Measurements from ENCODE around the gene ZNF202. TPM values are rescaled to one million over a fixed set of nuclear protein-coding genes. Genes with fewer than 3 reads are reported as not detected.

The ZNF202 gene
- total RNA-seq, 1 donor from 2014 or later = 11.3 TPM

DNA sequence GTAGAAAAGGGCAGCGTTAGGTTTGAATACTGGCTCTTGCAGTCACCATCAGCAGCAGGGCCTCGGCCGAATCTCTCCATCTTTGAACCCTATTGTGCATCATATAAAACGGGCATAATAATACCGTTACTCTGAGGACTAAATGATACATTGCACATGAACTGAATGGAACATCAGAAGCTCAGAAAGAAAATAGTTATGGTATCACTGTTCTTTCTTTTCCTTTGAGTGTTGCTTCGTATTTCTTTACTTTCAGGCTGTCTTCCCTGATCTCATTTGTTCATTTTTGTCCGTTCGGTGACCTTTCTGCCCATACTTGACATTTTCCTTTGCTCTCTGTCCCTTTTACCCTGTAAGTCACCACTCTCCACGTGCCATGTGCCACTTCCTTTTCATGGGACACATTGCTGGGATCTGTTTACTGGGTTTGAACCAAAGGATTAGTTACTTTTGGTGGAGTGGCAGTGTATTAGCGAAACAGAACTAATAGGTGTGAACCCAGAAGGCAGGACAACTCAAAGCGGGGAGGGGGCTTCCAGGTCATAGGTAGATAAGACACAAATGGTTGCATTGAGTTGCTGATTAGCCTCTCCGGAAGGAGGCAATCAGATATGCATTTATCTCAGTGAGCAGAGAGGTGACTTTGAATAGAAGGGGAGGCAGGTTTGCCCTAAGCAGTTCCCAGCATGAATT, 717 bp upstream of the ZNF202 start:
- H3K79me2 ChIP-seq (ENCODE audit: insufficient read depth, low read length) = peaks cover 46% of the 10 kb centered on the region
- Mint-ChIP-seq H3K4me1 (ENCODE audit: low read depth, unreplicated experiment) (peaks cover 12% of the 10 kb centered on the region), H3K9me3 (ENCODE audit: unreplicated experiment) (no peaks in the 10 kb centered on the region), H3K36me3 (ENCODE audit: low read depth, unreplicated experiment) (peaks cover 10% of the 10 kb centered on the region), H3K27ac (ENCODE audit: unreplicated experiment) (peak overlapping the region; percentile 95), H3K4me3 (ENCODE audit: unreplicated experiment) (peak overlapping the region; percentile 99), H3K27me3 (ENCODE audit: low read depth, unreplicated experiment) (no peaks in the 10 kb centered on the region)
- H3K27me3 ChIP-seq (ENCODE audit: insufficient read depth, low read length) = no peaks in the 10 kb centered on the region
- FAIRE-seq (no peak), DNase-seq (ENCODE audit: low read depth) (no peak)
- H3K4me3 ChIP-seq (ENCODE audit: insufficient read depth, low read depth, low read length) = peak overlapping the region; percentile 96
- no peak overlapping the region for H3K27ac ChIP-seq (ENCODE audit: low read depth, low read length)
- H3K36me3 ChIP-seq (ENCODE audit: insufficient read depth, low read length) = peaks cover 15% of the 10 kb centered on the region
- TF ChIP-seq, protein P1, sequence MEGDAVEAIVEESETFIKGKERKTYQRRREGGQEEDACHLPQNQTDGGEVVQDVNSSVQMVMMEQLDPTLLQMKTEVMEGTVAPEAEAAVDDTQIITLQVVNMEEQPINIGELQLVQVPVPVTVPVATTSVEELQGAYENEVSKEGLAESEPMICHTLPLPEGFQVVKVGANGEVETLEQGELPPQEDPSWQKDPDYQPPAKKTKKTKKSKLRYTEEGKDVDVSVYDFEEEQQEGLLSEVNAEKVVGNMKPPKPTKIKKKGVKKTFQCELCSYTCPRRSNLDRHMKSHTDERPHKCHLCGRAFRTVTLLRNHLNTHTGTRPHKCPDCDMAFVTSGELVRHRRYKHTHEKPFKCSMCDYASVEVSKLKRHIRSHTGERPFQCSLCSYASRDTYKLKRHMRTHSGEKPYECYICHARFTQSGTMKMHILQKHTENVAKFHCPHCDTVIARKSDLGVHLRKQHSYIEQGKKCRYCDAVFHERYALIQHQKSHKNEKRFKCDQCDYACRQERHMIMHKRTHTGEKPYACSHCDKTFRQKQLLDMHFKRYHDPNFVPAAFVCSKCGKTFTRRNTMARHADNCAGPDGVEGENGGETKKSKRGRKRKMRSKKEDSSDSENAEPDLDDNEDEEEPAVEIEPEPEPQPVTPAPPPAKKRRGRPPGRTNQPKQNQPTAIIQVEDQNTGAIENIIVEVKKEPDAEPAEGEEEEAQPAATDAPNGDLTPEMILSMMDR (IDR thresholded peaks at IDR 0.05; ENCODE audit: insufficient read depth, low read depth, low read length) = no peak
- TF ChIP-seq EZH2 (IDR thresholded peaks at IDR 0.05; ENCODE audit: insufficient read depth, low read length) = no peak
- H3K4me2 ChIP-seq (ENCODE audit: low read length) = peak overlapping the region; percentile 99
- H3K9me3 ChIP-seq (ENCODE audit: insufficient read depth, low read depth, low read length) = no peaks in the 10 kb centered on the region
- peaks cover 23% of the 10 kb centered on the region for H4K20me1 ChIP-seq (ENCODE audit: insufficient read depth, low read length)
- peak overlapping the region; percentile 87 for H2AFZ ChIP-seq (ENCODE audit: low read depth, low read length)
- H3K4me1 ChIP-seq (ENCODE audit: insufficient read depth, low read length) = peaks cover 11% of the 10 kb centered on the region
- H3K9ac ChIP-seq (ENCODE audit: low read length) = peak overlapping the region; percentile 92

GRCh38 chr11:123740787-123741158, 687 bp downstream of the ZNF202 start:
- Histone ChIP-seq H3K9me3 (ENCODE audit: insufficient read depth, low read depth, low read length) (no peaks in the 10 kb centered on the region), H4K20me1 (ENCODE audit: insufficient read depth, low read length) (peaks cover 23% of the 10 kb centered on the region), H3K4me3 (ENCODE audit: insufficient read depth, low read depth, low read length) (peak overlapping the region; percentile 96), H3K79me2 (ENCODE audit: insufficient read depth, low read length) (peaks cover 60% of the 10 kb centered on the region), H3K27me3 (ENCODE audit: insufficient read depth, low read length) (no peaks in the 10 kb centered on the region), H3K9ac (ENCODE audit: low read length) (peak overlapping the region; percentile 92), H3K4me2 (ENCODE audit: low read length) (peak overlapping the region; percentile 99), H3K27ac (ENCODE audit: low read depth, low read length) (peak overlapping the region; percentile 76), H2AFZ (ENCODE audit: low read depth, low read length) (peak overlapping the region; percentile 87), H3K4me1 (ENCODE audit: insufficient read depth, low read length) (peaks cover 11% of the 10 kb centered on the region), H3K36me3 (ENCODE audit: insufficient read depth, low read length) (peaks cover 17% of the 10 kb centered on the region)
- TF ChIP-seq EZH2 (IDR thresholded peaks at IDR 0.05; ENCODE audit: insufficient read depth, low read length) = no peak
- Mint-ChIP-seq H3K4me1 (ENCODE audit: low read depth, unreplicated experiment) (peaks cover 12% of the 10 kb centered on the region), H3K27ac (ENCODE audit: unreplicated experiment) (peak overlapping the region; percentile 77), H3K27me3 (ENCODE audit: low read depth, unreplicated experiment) (no peaks in the 10 kb centered on the region), H3K36me3 (ENCODE audit: low read depth, unreplicated experiment) (peaks cover 10% of the 10 kb centered on the region), H3K9me3 (ENCODE audit: unreplicated experiment) (no peaks in the 10 kb centered on the region), H3K4me3 (ENCODE audit: unreplicated experiment) (peak overlapping the region; percentile 99)
- FAIRE-seq = no peak
- DNase-seq (ENCODE audit: low read depth) = no peak

- no peak for DNase-seq (ENCODE audit: low read depth)
- Mint-ChIP-seq H3K4me3 (ENCODE audit: unreplicated experiment) (no peak overlapping the region), H3K9me3 (ENCODE audit: unreplicated experiment) (no peaks in the 10 kb centered on the region), H3K27me3 (ENCODE audit: low read depth, unreplicated experiment) (no peaks in the 10 kb centered on the region), H3K36me3 (ENCODE audit: low read depth, unreplicated experiment) (peaks cover 14% of the 10 kb centered on the region), H3K4me1 (ENCODE audit: low read depth, unreplicated experiment) (peaks cover 12% of the 10 kb centered on the region), H3K27ac (ENCODE audit: unreplicated experiment) (no peak overlapping the region)
- no peak for TF ChIP-seq EZH2 (IDR thresholded peaks at IDR 0.05; ENCODE audit: insufficient read depth, low read length)
- TF ChIP-seq, protein P1 (IDR thresholded peaks at IDR 0.05; ENCODE audit: insufficient read depth, low read depth, low read length) = no peak
- no peaks in the 10 kb centered on the region for H3K9me3 ChIP-seq (ENCODE audit: insufficient read depth, low read depth, low read length)
- H3K27me3 ChIP-seq (ENCODE audit: insufficient read depth, low read length) = no peaks in the 10 kb centered on the region
- H3K79me2 ChIP-seq (ENCODE audit: insufficient read depth, low read length) = peaks cover 84% of the 10 kb centered on the region
- no peak overlapping the region for H2AFZ ChIP-seq (ENCODE audit: low read depth, low read length)
- H3K4me3 ChIP-seq (ENCODE audit: insufficient read depth, low read depth, low read length) = no peak overlapping the region
- no peak overlapping the region for H3K9ac ChIP-seq (ENCODE audit: low read length)
- H3K4me2 ChIP-seq (ENCODE audit: low read length) = no peak overlapping the region
- H3K27ac ChIP-seq (ENCODE audit: low read depth, low read length) = no peak overlapping the region
- H4K20me1 ChIP-seq (ENCODE audit: insufficient read depth, low read length) = peaks cover 38% of the 10 kb centered on the region
- FAIRE-seq = no peak
- peaks cover 11% of the 10 kb centered on the region for H3K4me1 ChIP-seq (ENCODE audit: insufficient read depth, low read length)
- peaks cover 17% of the 10 kb centered on the region for H3K36me3 ChIP-seq (ENCODE audit: insufficient read depth, low read length)
Measured at GRCh38 chr11:123738374-123738773, 3.1 kb downstream of the ZNF202 start.
